GM11168 (cell line): Measurements from ENCODE around the gene SH3RF2.
"Not testable (repeated sequence)": the region's sequence is repeated elsewhere in the genome, so short reads cannot be mapped to it uniquely, and the experiment has no call there.

Experiments
- in situ Hi-C: fragments of 300-500 bp; cut with MboI; formaldehyde crosslinking; loops from one replicate; pipeline ENCODE4 v1.12.0; 2022; ENCODE audit warnings: low sequenced_read_pairs; ENCODE audit not compliant: unreplicated experiment

Gene SH3RF2

GRCh38 chr5:145946112-145946861, 9.9 kb downstream of the SH3RF2 start:
- in situ Hi-C loops = no loop called here

GRCh38 chr5:145947581-145947980, 11.2 kb downstream of the SH3RF2 start:
- in situ Hi-C loops = no loop called here

GRCh38 chr5:145948047-145948446, 11.7 kb downstream of the SH3RF2 start:
- in situ Hi-C loops = no loop called here

GRCh38 chr5:145948921-145949320, 12.5 kb downstream of the SH3RF2 start:
- in situ Hi-C loops = no loop called here

- in situ Hi-C loops = no loop called here
These were observed 13.1 kb downstream of the SH3RF2 start for GRCh38 chr5:145949474-145949873.

GRCh38 chr5:145951071-145951470, 14.7 kb downstream of the SH3RF2 start:
- in situ Hi-C loops = no loop called here

GRCh38 chr5:145953202-145953601, 16.8 kb downstream of the SH3RF2 start:
- in situ Hi-C loops = no loop called here

- in situ Hi-C loops = not testable (repeated sequence)
These were observed 17.8 kb downstream of the SH3RF2 start for GRCh38 chr5:145954140-145954539.

GRCh38 chr5:145957388-145957787, 21.0 kb downstream of the SH3RF2 start:
- in situ Hi-C loops = no loop called here

GRCh38 chr5:145958436-145958835, 22.1 kb downstream of the SH3RF2 start:
- in situ Hi-C loops = no loop called here

GRCh38 chr5:145960166-145960565, 23.8 kb downstream of the SH3RF2 start:
- in situ Hi-C loops = no loop called here

GRCh38 chr5:145960848-145961600, 24.6 kb downstream of the SH3RF2 start:
- in situ Hi-C loops = no loop called here

GRCh38 chr5:145962001-145962400, 25.6 kb downstream of the SH3RF2 start:
- in situ Hi-C loops = no loop called here

- in situ Hi-C loops = not testable (repeated sequence)
These were observed 27.6 kb downstream of the SH3RF2 start for GRCh38 chr5:145964008-145964407.

GRCh38 chr5:145965804-145966203, 29.4 kb downstream of the SH3RF2 start:
- in situ Hi-C loops = no loop called here

GRCh38 chr5:145967296-145967695, 30.9 kb downstream of the SH3RF2 start:
- in situ Hi-C loops = no loop called here

- in situ Hi-C loops = no loop called here
These were observed 32.8 kb downstream of the SH3RF2 start for GRCh38 chr5:145968970-145969713.

- in situ Hi-C loops = no loop called here
These were observed 33.3 kb downstream of the SH3RF2 start for GRCh38 chr5:145969714-145970092.

- in situ Hi-C loops = no loop called here
These were observed 34.7 kb downstream of the SH3RF2 start for GRCh38 chr5:145971108-145971507.

- in situ Hi-C loops = no loop called here
These were observed 35.3 kb downstream of the SH3RF2 start for GRCh38 chr5:145971701-145972100.

- in situ Hi-C loops = no loop called here
These were observed 38.6 kb downstream of the SH3RF2 start for GRCh38 chr5:145975001-145975360.
